Smooth muscle cell (in vitro differentiated cells): ENCODE data around the gene C17orf100. TPM values are rescaled to one million over a fixed set of nuclear protein-coding genes. Genes with fewer than 3 reads are reported as not detected.

Experiments used
- DNase-seq: peaks from one replicate; lab custom pipeline; 2025; ENCODE audit not compliant: unreplicated experiment; lab: John Stamatoyannopoulos, UW
- H2AFZ ChIP-seq: fragments of 200-600 bp; sonication (generic); 2 replicates; pipeline ENCODE4 v1.6.0; 2016; ENCODE audit warnings: antibody characterized with exemption, low read depth, mild to moderate bottlenecking
- H3F3A ChIP-seq: fragments of 200-600 bp; sonication (generic); 2 replicates; pipeline ENCODE4 v1.6.0; 2017; ENCODE audit warnings: antibody characterized with exemption, low read depth
- H3K27ac ChIP-seq: fragments of 200-600 bp; sonication (generic); 2 replicates; pipeline ENCODE4 v1.5.1; 2016; ENCODE audit warnings: low read depth, mild to moderate bottlenecking
- H3K27me3 ChIP-seq: fragments of 200-600 bp; sonication (generic); 2 replicates; pipeline ENCODE4 v1.6.1; 2016; ENCODE audit warnings: low read depth, mild to moderate bottlenecking
- H3K36me3 ChIP-seq: fragments of 200-600 bp; sonication (generic); 2 replicates; pipeline ENCODE4 v1.5.1; 2016; ENCODE audit warnings: low read depth
- H3K4me1 ChIP-seq: fragments of 200-600 bp; sonication (generic); 2 replicates; pipeline ENCODE4 v1.5.1; 2016; ENCODE audit warnings: low read depth
- H3K4me2 ChIP-seq: fragments of 200-600 bp; sonication (generic); 2 replicates; pipeline ENCODE4 v1.6.0; 2016; ENCODE audit warnings: mild to moderate bottlenecking
- H3K4me3 ChIP-seq: fragments of 200-600 bp; sonication (generic); 2 replicates; pipeline ENCODE4 v1.5.1; 2016; ENCODE audit warnings: mild to moderate bottlenecking
- H3K79me2 ChIP-seq: fragments of 200-600 bp; sonication (generic); 2 replicates; pipeline ENCODE4 v1.6.0; 2016; ENCODE audit warnings: low read depth, mild to moderate bottlenecking
- H3K9ac ChIP-seq: fragments of 200-600 bp; sonication (generic); 2 replicates; pipeline ENCODE4 v1.6.0; 2016; ENCODE audit warnings: low read depth
- H3K9me3 ChIP-seq: fragments of 200-600 bp; sonication (generic); replicated peaks from 2 replicates; pipeline ENCODE4 v1.5.1; 2016; ENCODE audit warnings: low read depth
- H4K20me1 ChIP-seq: fragments of 200-600 bp; sonication (generic); 2 replicates; pipeline ENCODE4 v1.6.0; 2016; ENCODE audit warnings: low read depth
- CTCF ChIP-seq: fragments of 200-600 bp; sonication (generic); IDR thresholded peaks from 2 replicates; pipeline ENCODE4 v1.5.1; 2017; ENCODE audit warnings: borderline replicate concordance, mild to moderate bottlenecking, antibody characterized with exemption; ENCODE audit not compliant: insufficient read depth, poor library complexity, severe bottlenecking
- WGBS: methylation state at CpG from one replicate; pipeline ENCODE4 v1.1.7; 2016; ENCODE audit warnings: low lambda C conversion rate; 5-methylcytosine and 5-hydroxymethylcytosine counted together
- polyA plus RNA-seq: library from polyadenylated mRNA; unstranded; fragments of >200 nt; fragmentation: Nextera tagmentation; extraction: Ambion mirVana; gene quantifications from 2 replicates; pipeline ENCODE4 v1.2.1, GENCODE V29; 2016
- total RNA-seq: library from RNA; depleted of rRNA; stranded (reverse); fragments of >200 nt; gene quantifications from 2 replicates; pipeline ENCODE4 v1.2.3, GENCODE V29; 2014

C17orf100 gene
- total and polyA plus RNA-seq, 2 experiments from 2014 or later = 5.5 to 5.8 TPM

- Histone ChIP-seq H3K27ac (no peak overlapping the region), H3K79me2 (peaks cover 14% of the 10 kb centered on the region), H2AFZ (no peak overlapping the region), H4K20me1 (peaks cover 47% of the 10 kb centered on the region), H3K4me2 (no peak overlapping the region), H3K27me3 (no peaks in the 10 kb centered on the region), H3K4me1 (no peaks in the 10 kb centered on the region), H3K36me3 (peaks cover 33% of the 10 kb centered on the region), H3K9ac (no peak overlapping the region), H3K9me3 (no peaks in the 10 kb centered on the region), H3K4me3 (no peak overlapping the region), H3F3A (no peaks in the 10 kb centered on the region)
- DNase-seq = no peak
- TF ChIP-seq CTCF = no peak
Measured at GRCh38 chr17:6632530-6632929, 19.0 kb upstream of the C17orf100 start.

- H3K9me3 ChIP-seq = no peaks in the 10 kb centered on the region
- DNase-seq = no peak
- 96% methylated on average over 3 of the region's 3 CpGs for WGBS
- no peak overlapping the region for H3K9ac ChIP-seq
- no peak overlapping the region for H3K27ac ChIP-seq
- no peaks in the 10 kb centered on the region for H3K27me3 ChIP-seq
- no peak for TF ChIP-seq CTCF
- no peak overlapping the region for H2AFZ ChIP-seq
- H3K36me3 ChIP-seq = peaks cover 29% of the 10 kb centered on the region
- no peak overlapping the region for H3K4me2 ChIP-seq
- H3F3A ChIP-seq = no peaks in the 10 kb centered on the region
- H3K4me1 ChIP-seq = no peaks in the 10 kb centered on the region
- H4K20me1 ChIP-seq = peaks cover 44% of the 10 kb centered on the region
- no peak overlapping the region for H3K4me3 ChIP-seq
- H3K79me2 ChIP-seq = peaks cover 21% of the 10 kb centered on the region
Measured at GRCh38 chr17:6633263-6633662, 18.3 kb upstream of the C17orf100 start.

GRCh38 chr17:6636105-6636504 is 15.5 kb upstream of the C17orf100 start:
- no peaks in the 10 kb centered on the region for H3K4me1 ChIP-seq
- no peak for TF ChIP-seq CTCF
- no peak for DNase-seq
- peaks cover 24% of the 10 kb centered on the region for H4K20me1 ChIP-seq
- H3K4me2 ChIP-seq = no peak overlapping the region
- H3F3A ChIP-seq = no peaks in the 10 kb centered on the region
- peaks cover 22% of the 10 kb centered on the region for H3K36me3 ChIP-seq
- no peak overlapping the region for H2AFZ ChIP-seq
- no peaks in the 10 kb centered on the region for H3K27me3 ChIP-seq
- no peaks in the 10 kb centered on the region for H3K9me3 ChIP-seq
- H3K79me2 ChIP-seq = peaks cover 36% of the 10 kb centered on the region
- WGBS = 95% methylated on average over 2 of the region's 2 CpGs
- H3K4me3 ChIP-seq = no peak overlapping the region
- H3K27ac ChIP-seq = no peak overlapping the region
- H3K9ac ChIP-seq = no peak overlapping the region

- H3K4me3 ChIP-seq = no peak overlapping the region
- no peak overlapping the region for H2AFZ ChIP-seq
- no peak overlapping the region for H3K4me2 ChIP-seq
- TF ChIP-seq CTCF = no peak
- peaks cover 22% of the 10 kb centered on the region for H3K36me3 ChIP-seq
- H3K27ac ChIP-seq = no peak overlapping the region
- 95% methylated on average over 15 of the region's 17 CpGs for WGBS
- no peak overlapping the region for H3K9ac ChIP-seq
- no peaks in the 10 kb centered on the region for H3K27me3 ChIP-seq
- H3F3A ChIP-seq = no peaks in the 10 kb centered on the region
- no peak for DNase-seq
- H3K79me2 ChIP-seq = peaks cover 38% of the 10 kb centered on the region
- H4K20me1 ChIP-seq = peaks cover 24% of the 10 kb centered on the region
- H3K9me3 ChIP-seq = no peaks in the 10 kb centered on the region
- H3K4me1 ChIP-seq = peaks cover 5% of the 10 kb centered on the region
Measured at GRCh38 chr17:6636616-6637457, 14.7 kb upstream of the C17orf100 start.
